HepG2 (cell line): ENCODE data around the gene TPM2. TPM values are rescaled to one million over a fixed set of nuclear protein-coding genes. Genes with fewer than 3 reads are reported as not detected.

ENCODE experiments used
- CHD2 ChIP-seq: IDR thresholded peaks from 2 replicates; pipeline ENCODE4 v1.6.1; 2011; ENCODE audit warnings: low read depth, low read length, improper control_type of control experiment
- CSRNP1 ChIP-seq: sonication (generic); formaldehyde crosslinking; IDR thresholded peaks from 2 replicates; pipeline ENCODE4 v1.8.1; 2023; ENCODE audit warnings: mild to moderate bottlenecking, missing genetic modification reagents
- DNMT1 ChIP-seq: sonication (generic); formaldehyde crosslinking; IDR thresholded peaks from 2 replicates; pipeline ENCODE4 v1.5.1; 2020; ENCODE audit warnings: mild to moderate bottlenecking, missing genetic modification reagents
- DRAP1 ChIP-seq: IDR thresholded peaks from 2 replicates; pipeline ENCODE4 v1.6.1; 2016; ENCODE audit warnings: missing genetic modification reagents, missing compliant biosample characterization
- HCFC1 ChIP-seq: fragments of 150-350 bp; IDR thresholded peaks from 2 replicates; pipeline ENCODE4 v1.6.1; 2014; ENCODE audit warnings: low read depth, low read length
- HMGXB4 ChIP-seq, 2 experiments: sonication (generic) in 1 of 2; formaldehyde crosslinking in 1 of 2; IDR thresholded peaks; 2 replicates each; pipeline versions ENCODE4 v1.4.0 to v1.6.1; 2018 to 2020; ENCODE audit warnings: missing genetic modification reagents in 2 of 2, borderline replicate concordance in 1 of 2, low read depth in 1 of 2, mild to moderate bottlenecking in 1 of 2, missing biosample characterization in 1 of 2
- HNF4A ChIP-seq: sonication (generic); formaldehyde crosslinking; IDR thresholded peaks from 2 replicates; pipeline ENCODE4 v1.4.0; 2020; ENCODE audit warnings: missing genetic modification reagents
- HNRNPLL ChIP-seq: fragments of 200-400 bp; formaldehyde crosslinking; IDR thresholded peaks from 2 replicates; pipeline ENCODE4 v1.6.1; 2017; ENCODE audit warnings: mild to moderate bottlenecking, low read depth, low read length; ENCODE audit not compliant: poor library complexity, severe bottlenecking
- HOMEZ ChIP-seq: IDR thresholded peaks from 2 replicates; pipeline ENCODE4 v1.6.1; 2016; ENCODE audit warnings: low read depth
- HOXA3 ChIP-seq: sonication (generic); formaldehyde crosslinking; IDR thresholded peaks from 2 replicates; pipeline ENCODE4 v1.5.0; 2020; ENCODE audit warnings: missing genetic modification reagents
- KLF12 ChIP-seq: sonication (generic); formaldehyde crosslinking; IDR thresholded peaks from 2 replicates; pipeline ENCODE4 v1.4.0; 2020; ENCODE audit warnings: missing genetic modification reagents, borderline replicate concordance
- MTA1 ChIP-seq: sonication (generic); formaldehyde crosslinking; IDR thresholded peaks from 2 replicates; pipeline ENCODE4 v1.4.0; 2020; ENCODE audit warnings: missing genetic modification reagents, mild to moderate bottlenecking, borderline replicate concordance
- PBX3 ChIP-seq: sonication (generic); formaldehyde crosslinking; IDR thresholded peaks from 2 replicates; pipeline ENCODE4 v1.8.1; 2023; ENCODE audit warnings: missing genetic modification reagents, inconsistent platforms, borderline replicate concordance
- SAP130 ChIP-seq: IDR thresholded peaks from 2 replicates; pipeline ENCODE4 v1.6.1; 2016; ENCODE audit warnings: low read depth
- TEAD3 ChIP-seq: optimal IDR thresholded peaks from 2 replicates; pipeline ENCODE3; 2016; ENCODE audit warnings: borderline replicate concordance
- TMF1 ChIP-seq: sonication (generic); formaldehyde crosslinking; IDR thresholded peaks from 2 replicates; pipeline ENCODE4 v1.8.1; 2022; ENCODE audit warnings: low read depth, missing genetic modification reagents
- ZBTB14 ChIP-seq: sonication (generic); formaldehyde crosslinking; IDR thresholded peaks from 2 replicates; pipeline ENCODE4 v1.4.0; 2020; ENCODE audit warnings: missing genetic modification reagents
- ZFAT ChIP-seq: sonication (generic); formaldehyde crosslinking; conservative IDR thresholded peaks from 2 replicates; pipeline ENCODE4 v1.8.1; 2023; ENCODE audit warnings: missing genetic modification reagents, inconsistent platforms
- ZNF121 ChIP-seq: sonication (generic); formaldehyde crosslinking; IDR thresholded peaks from 2 replicates; pipeline ENCODE4 v1.5.0; 2020; ENCODE audit warnings: mild to moderate bottlenecking, missing genetic modification reagents
- ZNF138 ChIP-seq: sonication (generic); formaldehyde crosslinking; IDR thresholded peaks from 2 replicates; pipeline ENCODE4 v1.5.0; 2020; ENCODE audit warnings: mild to moderate bottlenecking, low read depth, missing genetic modification reagents
- ZNF589 ChIP-seq: sonication (generic); formaldehyde crosslinking; conservative IDR thresholded peaks from 2 replicates; pipeline ENCODE4 v1.8.0; 2022; ENCODE audit warnings: mild to moderate bottlenecking, moderate library complexity, missing genetic modification reagents
- ZNF644 ChIP-seq: IDR thresholded peaks from 2 replicates; pipeline ENCODE4 v1.6.1; 2016; ENCODE audit warnings: low read depth
- polyA plus RNA-seq, 8 experiments: library from polyadenylated mRNA; depleted of rRNA in 3 of 8; stranded (reverse) in 7 of 8; unstranded in 1 of 8; fragments of >200 nt; fragmentation: Illumina TruSeq in 4 of 8; extraction: Trizol in 4 of 8; gene quantifications; 2 replicates each; pipeline versions ENCODE4 v1.2.1 to v1.2.3, GENCODE V29; 2011 to 2016; ENCODE audit warnings: low read depth in 4 of 8, missing spikeins in 1 of 8, mixed read lengths in 1 of 8; ENCODE audit not compliant: insufficient read depth in 1 of 8
- total RNA-seq, 5 experiments: library from RNA; depleted of rRNA; stranded (reverse); fragments of >200 nt; fragmentation: Illumina TruSeq; extraction: Trizol; gene quantifications; 2 replicates each; pipeline ENCODE4 v1.2.3, GENCODE V29; 2016; ENCODE audit warnings: low read depth in 1 of 5

Gene TPM2
- total and polyA plus RNA-seq, 2 of the 13 experiments (the other 11 are each of a cell fraction or from before 2014, with no cell fraction given) = 3.1 to 10.7 TPM

- TF ChIP-seq HOMEZ (CRISPR knock-in tag) = peak; percentile 13; the same call in 1 of the 2 replicates
- TF ChIP-seq MTA1 = peak; percentile 67; the same call in 1 of the 2 replicates
- TF ChIP-seq CHD2 = no peak
- peak; percentile 95 for TF ChIP-seq HOXA3 (CRISPR knock-in tag)
- TF ChIP-seq ZNF589 (CRISPR knock-in tag) = peak; percentile 52; the same call in 1 of the 2 replicates
- 0 out of 2 replicates have a peak, but pooled peaks have one; percentile 53 for TF ChIP-seq ZNF138 (CRISPR knock-in tag)
- peak; percentile 93 for TF ChIP-seq HNRNPLL
- peak; percentile 59 for TF ChIP-seq TEAD3 (CRISPR knock-in tag)
- TF ChIP-seq PBX3 (CRISPR knock-in tag) = peak; percentile 38; the same call in 1 of the 2 replicates
- TF ChIP-seq ZNF121 = no peak
- peak; percentile 82 for TF ChIP-seq HCFC1
- peak; percentile 96 for TF ChIP-seq SAP130 (CRISPR knock-in tag)
- TF ChIP-seq ZNF644 (CRISPR knock-in tag) = no peak
- TF ChIP-seq CSRNP1 (CRISPR knock-in tag) = peak; percentile 56; the same call in 1 of the 2 replicates
- 0 out of 2 replicates have a peak, but pooled peaks have one; percentile 51 for TF ChIP-seq TMF1 (CRISPR knock-in tag)
- TF ChIP-seq ZBTB14 (CRISPR knock-in tag) = peak; percentile 39; the same call in 1 of the 2 replicates
- TF ChIP-seq DRAP1 (CRISPR knock-in tag) = peak; percentile 95
- no peak for TF ChIP-seq ZFAT (CRISPR knock-in tag)
- TF ChIP-seq DNMT1 (CRISPR knock-in tag) = no peak
- TF ChIP-seq HNF4A (CRISPR knock-in tag) = peak; percentile 62
- TF ChIP-seq KLF12 (CRISPR knock-in tag) = peak; percentile 99; the same call in 1 of the 2 replicates
- TF ChIP-seq HMGXB4 (CRISPR knock-in tag; IDR thresholded peaks at IDR 0.05; ENCODE audit: borderline replicate concordance in 1 of 2, low read depth in 1 of 2) = peak; percentile 92
These were observed 42.6 kb upstream of the TPM2 start, which contains the start of the genes CREB3 and TLN1 (continued) for GRCh38 chr9:35732185-35732799.
